Measurements from ENCODE around the gene EED.
"Not testable (repeated sequence)": the region's sequence is repeated elsewhere in the genome, so short reads cannot be mapped to it uniquely, and the experiment has no call there.

The EED gene

DNA sequence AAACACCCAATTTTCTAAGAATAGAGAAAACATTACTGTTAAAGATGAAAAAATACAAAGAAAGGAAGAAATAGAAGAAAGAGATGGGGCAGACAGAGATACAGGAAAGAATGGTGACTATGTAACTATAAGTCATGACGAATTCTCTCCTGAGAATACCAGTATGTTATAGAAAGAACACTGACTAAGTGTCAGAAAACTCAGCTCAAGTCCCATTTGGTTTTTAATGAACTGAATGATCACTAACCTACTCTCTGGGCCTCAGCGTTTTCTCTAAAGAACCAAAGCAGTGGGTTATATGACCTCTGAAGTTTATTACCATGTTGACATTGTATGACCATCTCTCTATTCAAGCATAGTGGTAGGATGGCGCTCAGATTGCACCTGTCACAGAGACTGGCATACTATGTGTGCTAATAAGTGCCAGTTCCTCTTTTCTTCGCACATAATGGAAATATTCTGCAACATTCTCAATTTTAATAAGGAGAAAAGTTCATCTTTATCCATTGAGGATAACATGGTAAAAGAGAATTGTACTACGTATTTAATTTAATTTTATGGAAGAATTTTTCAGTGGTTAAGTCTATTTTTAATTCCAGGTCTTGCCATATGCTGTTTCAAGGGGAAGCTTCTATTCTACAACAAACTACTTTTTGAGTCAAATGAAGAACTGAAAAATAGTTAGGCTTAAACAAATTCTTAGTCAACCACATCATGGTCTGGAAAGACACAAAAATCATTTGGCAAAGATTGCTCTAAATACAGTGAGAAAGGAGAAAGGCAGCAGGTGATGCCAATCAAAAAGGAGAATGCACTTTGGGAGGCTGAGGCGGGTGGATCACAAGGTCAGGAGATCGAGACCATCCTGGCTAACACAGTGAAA, 25.0 kb upstream of the EED start:
- DNase-seq = no peak

DNA sequence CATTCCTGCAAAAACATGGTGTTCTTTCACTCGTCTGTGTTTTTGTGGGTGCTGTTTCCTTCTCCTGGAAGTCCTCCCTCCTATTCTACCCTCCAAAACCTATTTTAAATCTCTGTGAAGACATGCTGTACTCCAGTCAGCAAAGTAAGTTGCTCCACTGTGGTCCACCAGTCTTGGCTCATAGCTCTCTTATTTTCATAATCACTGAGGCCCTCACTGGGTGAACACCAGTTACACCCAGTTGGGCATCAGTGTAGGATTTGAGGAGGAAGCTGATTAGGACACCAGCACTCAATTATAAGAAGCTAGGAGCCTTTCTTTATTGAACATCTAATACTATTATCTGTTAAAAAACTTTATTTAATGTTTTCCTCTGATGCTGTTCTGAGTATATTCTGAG, 23.9 kb upstream of the EED start:
- no peak for DNase-seq

GRCh38 chr11:86222081-86222480, 22.5 kb upstream of the EED start:
- DNase-seq = no peak

DNA sequence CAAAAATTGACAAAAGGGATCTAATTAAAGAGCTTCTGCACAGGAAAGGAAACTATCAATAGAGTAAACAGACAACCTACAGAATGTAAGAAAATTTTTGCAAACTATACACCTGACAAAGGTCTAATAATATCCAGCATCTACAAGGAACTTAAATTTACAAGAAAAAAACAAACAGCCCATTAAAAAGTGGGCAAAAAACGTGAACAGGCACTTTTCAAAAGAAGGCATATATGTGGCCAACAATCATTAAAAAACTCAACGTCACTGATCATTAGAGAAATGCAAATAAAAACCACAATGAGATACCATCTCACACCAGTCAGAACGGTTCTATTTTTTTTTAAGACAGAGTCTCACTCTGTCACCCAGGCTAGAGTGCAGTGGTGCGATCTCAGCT, 20.0 kb upstream of the EED start:
- DNase-seq = not testable (repeated sequence)

DNA sequence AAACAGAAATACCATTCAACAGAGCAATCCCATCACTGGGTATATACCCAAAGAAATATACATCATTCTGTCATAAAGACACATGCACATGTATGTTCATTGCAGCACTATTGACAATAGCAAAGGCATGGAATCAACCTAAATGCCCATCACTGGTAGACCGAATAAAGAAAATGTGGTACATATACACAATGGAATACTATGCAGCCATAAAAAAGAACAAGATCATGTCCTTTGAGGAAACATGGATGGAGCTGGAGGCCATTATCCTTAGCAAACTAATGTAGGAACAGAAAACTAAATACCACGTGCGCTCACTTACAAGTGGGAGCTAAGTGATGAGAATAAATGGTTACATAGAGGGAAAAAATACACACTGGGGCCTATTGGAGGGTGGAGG, 19.2 kb upstream of the EED start:
- not testable (repeated sequence) for DNase-seq

DNA sequence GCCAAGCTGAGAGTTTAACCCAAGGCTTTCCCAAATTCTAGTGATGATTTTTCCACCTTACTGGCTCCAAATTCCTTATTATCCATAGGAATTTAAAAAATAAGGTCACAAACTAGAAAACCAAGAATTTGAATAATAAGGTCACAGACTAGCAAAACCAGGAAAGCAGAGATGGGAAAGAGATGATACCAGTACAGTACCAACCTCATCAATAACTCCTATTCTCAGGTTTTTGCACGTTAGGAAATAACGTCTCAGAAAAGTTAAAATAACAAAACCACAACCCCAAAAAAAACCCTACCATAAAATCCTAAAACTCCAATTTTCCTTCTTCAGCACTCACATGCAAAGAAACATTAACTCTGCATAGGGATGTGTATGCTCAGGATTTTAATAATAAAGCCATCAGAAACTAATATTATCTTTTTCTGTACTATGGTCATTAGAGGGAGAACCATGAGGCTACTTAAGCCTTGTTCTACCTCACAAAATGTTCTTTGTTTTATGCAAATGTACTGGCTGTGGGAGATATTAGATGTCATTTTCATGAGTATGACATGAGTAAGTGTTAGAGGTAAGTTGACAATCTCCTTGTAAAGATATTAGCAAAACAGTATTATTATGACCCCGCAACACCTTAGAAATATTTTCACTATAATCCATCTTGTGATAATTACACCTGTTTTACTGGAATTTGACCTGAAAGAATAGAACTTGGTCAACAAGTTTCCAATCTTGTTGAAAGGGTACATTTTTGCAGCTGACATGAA, 16.1 kb upstream of the EED start:
- no peak for DNase-seq

GRCh38 chr11:86229039-86229330, 15.6 kb upstream of the EED start:
- DNase-seq = peak; percentile 57

GRCh38 chr11:86230179-86230804, 14.3 kb upstream of the EED start:
- no peak for DNase-seq

- no peak for DNase-seq
These were observed 13.6 kb upstream of the EED start for GRCh38 chr11:86230921-86231434.

DNA sequence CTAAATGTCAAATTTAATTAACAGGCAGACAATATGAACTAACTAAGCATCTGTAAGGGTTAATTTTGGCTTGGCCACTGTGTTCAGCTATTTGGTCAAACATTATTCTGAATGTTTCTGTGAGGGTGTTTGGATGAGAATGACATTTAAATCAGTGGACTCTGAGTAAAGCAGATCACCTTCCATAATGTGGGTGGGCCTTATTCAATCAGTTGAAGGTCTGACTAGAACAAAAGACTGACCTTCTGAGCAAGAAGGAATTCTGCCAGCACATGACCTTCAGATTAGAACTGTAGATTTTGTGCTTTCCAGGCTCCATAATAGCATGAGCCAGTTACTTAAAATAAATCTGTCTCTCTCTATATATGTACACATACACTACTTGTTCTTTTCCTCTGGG, 12.0 kb upstream of the EED start:
- no peak for DNase-seq

DNA sequence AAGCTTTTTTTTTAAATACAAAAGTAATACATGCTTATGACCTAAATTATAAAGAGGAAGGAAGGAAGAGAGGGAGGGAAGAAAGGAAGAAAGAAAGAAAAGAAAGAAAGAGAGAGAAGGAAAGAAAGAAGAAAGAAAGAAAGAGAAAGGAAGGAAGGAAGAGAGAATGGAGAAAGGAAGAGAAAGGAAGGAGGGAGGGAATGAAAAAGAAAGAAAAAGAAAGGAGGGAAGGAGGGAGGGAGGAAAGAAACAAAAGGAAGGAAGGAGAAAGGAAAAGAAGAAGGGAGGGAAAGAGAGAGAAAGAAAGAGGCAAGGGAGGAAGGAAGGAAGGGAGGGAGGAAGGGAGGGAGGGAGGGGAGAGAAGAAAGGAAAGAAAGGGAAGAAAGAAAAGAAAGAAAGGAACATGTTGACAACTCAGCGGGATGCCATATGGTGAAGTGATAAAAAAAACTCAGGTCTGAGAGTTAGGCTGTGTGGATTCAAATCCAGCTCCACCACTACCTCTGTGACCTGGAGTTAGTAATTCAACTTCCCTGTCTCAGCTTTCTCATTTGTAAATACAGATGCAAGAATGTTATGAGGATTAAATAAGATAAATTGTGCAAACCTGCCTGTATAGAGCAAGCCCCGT, 9.6 kb upstream of the EED start:
- DNase-seq = no peak

- DNase-seq = no peak
These were observed 7.2 kb upstream of the EED start for GRCh38 chr11:86237267-86237804.

DNA sequence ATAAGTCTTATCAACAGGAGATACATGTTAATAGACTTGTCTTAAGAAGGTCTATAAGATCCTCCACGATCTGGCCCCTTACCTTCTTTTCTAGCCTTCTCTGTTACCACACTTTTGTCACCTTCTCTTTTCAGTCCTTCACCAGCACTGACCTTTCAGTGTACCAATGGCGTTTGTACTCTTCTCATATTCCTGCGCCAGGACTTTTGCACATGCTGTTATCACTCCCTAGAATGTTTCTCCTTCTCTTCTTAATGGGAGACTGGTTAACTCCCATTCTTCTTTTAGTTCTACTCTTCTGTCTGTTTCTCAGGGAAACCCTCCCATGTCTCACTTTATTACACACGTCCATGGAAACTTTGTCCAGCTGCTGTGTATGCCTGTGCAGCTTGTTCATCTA, 4.4 kb upstream of the EED start:
- no peak for DNase-seq

- DNase-seq = no peak
These were observed 2.5 kb upstream of the EED start for GRCh38 chr11:86241956-86242535.

- no peak for DNase-seq
These were observed 1.2 kb upstream of the EED start for GRCh38 chr11:86243396-86243795.

GRCh38 chr11:86244063-86244521, 461 bp upstream of the EED start:
- peak; percentile 88 for DNase-seq

DNA sequence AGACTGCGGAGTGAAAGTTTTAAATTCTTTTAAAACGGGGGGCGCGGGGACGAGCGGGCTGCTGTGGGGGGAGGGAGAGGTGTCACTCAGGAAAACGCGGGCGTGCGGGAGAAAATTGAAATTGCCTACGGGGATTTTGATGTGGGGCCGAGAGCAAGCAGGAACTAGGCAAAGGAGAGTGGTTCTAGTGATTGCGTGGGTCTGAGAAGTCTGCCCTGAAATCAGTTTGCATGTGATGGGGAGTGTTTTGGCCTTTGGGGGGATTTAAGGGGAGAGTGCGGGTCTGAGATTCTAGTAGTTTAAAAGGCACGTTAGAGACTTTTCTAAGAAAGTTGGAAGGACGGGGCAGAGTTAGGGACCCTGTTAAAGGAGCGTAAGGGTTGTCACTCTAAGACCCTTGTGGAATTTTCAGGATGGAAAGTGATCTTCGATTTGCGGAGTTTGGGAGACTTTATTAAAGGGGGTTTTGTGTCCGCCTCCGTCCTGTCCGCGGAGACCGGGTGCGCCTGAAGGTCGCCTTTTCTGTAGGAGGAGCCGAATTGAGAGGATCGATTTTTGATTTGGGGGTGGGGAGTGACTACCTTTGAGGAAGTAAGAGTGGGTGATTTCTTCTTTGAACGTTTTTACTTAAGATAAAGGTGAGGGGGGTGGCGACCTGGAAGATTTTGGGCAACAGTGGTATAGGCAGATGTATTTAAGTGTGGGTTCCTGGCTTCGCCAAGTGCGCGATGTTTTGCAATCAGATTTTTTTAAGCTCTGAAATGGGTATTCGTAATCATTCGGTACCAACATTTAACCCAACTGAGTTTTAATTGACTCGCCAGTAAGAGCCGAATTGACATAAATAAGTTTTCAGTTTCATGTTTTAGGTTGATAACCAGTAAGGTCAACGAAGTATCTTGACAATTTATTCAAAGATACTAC, 1.1 kb downstream of the EED start:
- no peak for DNase-seq

DNA sequence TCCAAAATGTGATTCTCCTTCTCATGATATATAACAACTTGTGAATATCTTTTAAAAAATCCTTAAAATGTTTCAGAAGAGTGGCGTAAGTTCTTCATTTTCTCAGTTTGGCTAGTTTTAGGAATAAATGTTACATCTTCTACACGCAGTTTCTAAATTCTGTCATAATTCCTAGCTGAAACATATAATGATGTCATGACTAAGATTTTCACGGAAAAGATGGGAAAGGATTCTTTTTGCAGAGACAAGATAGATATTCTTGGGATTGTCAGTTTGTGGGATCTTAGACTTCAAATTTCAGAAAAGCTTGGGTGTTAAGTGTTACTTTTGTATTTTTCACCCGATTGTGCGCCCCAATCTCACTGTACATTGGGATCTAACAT, 1.7 kb downstream of the EED start:
- no peak for DNase-seq

DNA sequence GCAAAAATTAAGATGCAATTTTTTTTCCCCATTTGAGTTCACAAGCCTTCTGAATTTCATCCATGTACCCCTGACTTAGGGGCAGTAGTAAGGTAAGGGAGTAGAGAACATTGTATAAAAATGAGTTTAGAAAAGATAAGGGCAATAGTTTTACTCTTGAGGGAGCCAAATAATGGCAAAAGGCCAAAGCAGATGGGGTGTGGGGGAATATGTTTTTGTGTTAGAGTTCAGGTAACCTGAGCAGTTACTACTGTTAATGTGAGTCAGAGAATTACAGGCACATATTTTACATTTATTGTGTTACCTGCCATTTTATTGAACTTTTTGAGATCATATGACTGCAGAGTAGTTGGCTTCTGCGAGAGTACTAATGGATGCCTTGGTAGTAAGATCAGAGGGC, 3.1 kb downstream of the EED start:
- DNase-seq = no peak

GRCh38 chr11:86248609-86249008, 4.1 kb downstream of the EED start:
- DNase-seq = no peak

GRCh38 chr11:86249307-86250098, 5.0 kb downstream of the EED start:
- no peak for DNase-seq
